ENCODE measurements around the gene FAM181A.

The FAM181A gene

DNA sequence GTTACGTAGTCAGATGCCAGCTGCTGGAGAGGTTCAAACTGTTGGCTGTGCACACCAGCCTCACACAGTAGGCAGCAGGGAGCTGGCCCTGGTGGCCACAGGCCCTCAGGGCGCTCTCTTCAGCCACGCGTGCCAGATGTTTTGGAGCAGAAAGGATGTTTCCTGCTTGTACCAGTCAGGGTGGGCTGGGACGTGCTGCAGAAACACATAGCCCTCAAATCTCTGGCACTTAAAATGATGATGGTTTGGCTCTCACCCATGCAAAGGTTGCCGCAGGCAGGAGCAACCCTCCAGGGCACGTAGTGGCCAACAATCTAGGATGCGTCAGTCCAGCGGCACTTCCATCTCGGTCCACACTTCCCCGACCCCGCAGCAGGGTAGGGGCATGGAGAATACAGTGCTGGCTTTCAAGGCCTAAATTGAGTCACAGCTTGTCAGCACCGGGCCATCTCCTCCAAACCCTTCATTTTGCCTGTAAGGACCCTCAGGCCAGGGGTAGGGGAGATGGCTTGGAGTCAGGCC, 1.7 kb upstream of the FAM181A start:
- TF ChIP-seq, protein P1, sequence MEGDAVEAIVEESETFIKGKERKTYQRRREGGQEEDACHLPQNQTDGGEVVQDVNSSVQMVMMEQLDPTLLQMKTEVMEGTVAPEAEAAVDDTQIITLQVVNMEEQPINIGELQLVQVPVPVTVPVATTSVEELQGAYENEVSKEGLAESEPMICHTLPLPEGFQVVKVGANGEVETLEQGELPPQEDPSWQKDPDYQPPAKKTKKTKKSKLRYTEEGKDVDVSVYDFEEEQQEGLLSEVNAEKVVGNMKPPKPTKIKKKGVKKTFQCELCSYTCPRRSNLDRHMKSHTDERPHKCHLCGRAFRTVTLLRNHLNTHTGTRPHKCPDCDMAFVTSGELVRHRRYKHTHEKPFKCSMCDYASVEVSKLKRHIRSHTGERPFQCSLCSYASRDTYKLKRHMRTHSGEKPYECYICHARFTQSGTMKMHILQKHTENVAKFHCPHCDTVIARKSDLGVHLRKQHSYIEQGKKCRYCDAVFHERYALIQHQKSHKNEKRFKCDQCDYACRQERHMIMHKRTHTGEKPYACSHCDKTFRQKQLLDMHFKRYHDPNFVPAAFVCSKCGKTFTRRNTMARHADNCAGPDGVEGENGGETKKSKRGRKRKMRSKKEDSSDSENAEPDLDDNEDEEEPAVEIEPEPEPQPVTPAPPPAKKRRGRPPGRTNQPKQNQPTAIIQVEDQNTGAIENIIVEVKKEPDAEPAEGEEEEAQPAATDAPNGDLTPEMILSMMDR (IDR thresholded peaks at IDR 0.05; ENCODE audit: borderline replicate concordance, extremely low read depth, low read length, poor library complexity, severe bottlenecking), result no peak
- TF ChIP-seq EZH2 (IDR thresholded peaks at IDR 0.05; ENCODE audit: borderline replicate concordance, low read depth, low read length, severe bottlenecking), result no peak
- Histone ChIP-seq H3K27me3 (ENCODE audit: insufficient read depth, low read length, poor library complexity) (no peaks in the 10 kb centered on the region), H3K4me1 (ENCODE audit: insufficient read depth, low read length) (no peaks in the 10 kb centered on the region), H4K20me1 (ENCODE audit: insufficient read depth, low read length) (no peaks in the 10 kb centered on the region; the same call in 1 of the 2 replicates), H3K9ac (ENCODE audit: low read depth, low read length) (no peak overlapping the region), H3K27ac (ENCODE audit: low read length) (no peak overlapping the region), H3K9me3 (ENCODE audit: insufficient read depth, low read length, severe bottlenecking) (no peaks in the 10 kb centered on the region), H3K36me3 (ENCODE audit: insufficient read depth, low read length) (no peaks in the 10 kb centered on the region), H2AFZ (ENCODE audit: low read depth, low read length) (no peak overlapping the region), H3K4me3 (ENCODE audit: low read depth in 1 of 2, low read length in 2 of 2) (no peak overlapping the region), H3K4me2 (ENCODE audit: insufficient read depth, low read length) (no peak overlapping the region), H3K79me2 (ENCODE audit: insufficient read depth, low read length) (no peaks in the 10 kb centered on the region)
- no peak for ATAC-seq (ENCODE audit: insufficient read depth, low read depth)
- no peak for DNase-seq

- Histone ChIP-seq H3K4me2 (ENCODE audit: insufficient read depth, low read length) (no peak overlapping the region), H3K4me1 (ENCODE audit: insufficient read depth, low read length) (no peaks in the 10 kb centered on the region), H3K27me3 (ENCODE audit: insufficient read depth, low read length, poor library complexity) (no peaks in the 10 kb centered on the region), H3K79me2 (ENCODE audit: insufficient read depth, low read length) (no peaks in the 10 kb centered on the region), H3K36me3 (ENCODE audit: insufficient read depth, low read length) (no peaks in the 10 kb centered on the region), H3K4me3 (ENCODE audit: low read depth in 1 of 2, low read length in 2 of 2) (no peak overlapping the region), H3K9ac (ENCODE audit: low read depth, low read length) (no peak overlapping the region), H3K9me3 (ENCODE audit: insufficient read depth, low read length, severe bottlenecking) (no peaks in the 10 kb centered on the region), H2AFZ (ENCODE audit: low read depth, low read length) (no peak overlapping the region), H3K27ac (ENCODE audit: low read length) (no peak overlapping the region), H4K20me1 (ENCODE audit: insufficient read depth, low read length) (no peaks in the 10 kb centered on the region; the same call in 1 of the 2 replicates)
- ATAC-seq (ENCODE audit: insufficient read depth, low read depth) (no peak), DNase-seq (no peak)
- TF ChIP-seq, protein P1 (IDR thresholded peaks at IDR 0.05; ENCODE audit: borderline replicate concordance, extremely low read depth, low read length, poor library complexity, severe bottlenecking), result no peak
- no peak for TF ChIP-seq EZH2 (IDR thresholded peaks at IDR 0.05; ENCODE audit: borderline replicate concordance, low read depth, low read length, severe bottlenecking)
Observed at GRCh38 chr14:93926245-93926872, 785 bp upstream of the FAM181A start.

GRCh38 chr14:93927800-93928145, 629 bp downstream of the FAM181A start:
- Histone ChIP-seq H3K4me3 (ENCODE audit: low read depth in 1 of 2, low read length in 2 of 2) (no peak overlapping the region), H3K79me2 (ENCODE audit: insufficient read depth, low read length) (no peaks in the 10 kb centered on the region), H2AFZ (ENCODE audit: low read depth, low read length) (no peak overlapping the region), H3K27ac (ENCODE audit: low read length) (no peak overlapping the region), H3K9me3 (ENCODE audit: insufficient read depth, low read length, severe bottlenecking) (no peaks in the 10 kb centered on the region), H3K36me3 (ENCODE audit: insufficient read depth, low read length) (no peaks in the 10 kb centered on the region), H3K4me2 (ENCODE audit: insufficient read depth, low read length) (no peak overlapping the region), H3K4me1 (ENCODE audit: insufficient read depth, low read length) (no peaks in the 10 kb centered on the region), H3K9ac (ENCODE audit: low read depth, low read length) (no peak overlapping the region), H3K27me3 (ENCODE audit: insufficient read depth, low read length, poor library complexity) (no peaks in the 10 kb centered on the region), H4K20me1 (ENCODE audit: insufficient read depth, low read length) (no peaks in the 10 kb centered on the region; the same call in 1 of the 2 replicates)
- no peak for DNase-seq
- ATAC-seq (ENCODE audit: insufficient read depth, low read depth), result 0 out of 3 replicates have a peak, but pooled peaks have one; percentile 31
- no peak for TF ChIP-seq EZH2 (IDR thresholded peaks at IDR 0.05; ENCODE audit: borderline replicate concordance, low read depth, low read length, severe bottlenecking)
- TF ChIP-seq, protein P1 (IDR thresholded peaks at IDR 0.05; ENCODE audit: borderline replicate concordance, extremely low read depth, low read length, poor library complexity, severe bottlenecking), result no peak

Data from DND-41 (cell line).